ENCODE measurements around the gene PFDN4. TPM values are rescaled to one million over a fixed set of nuclear protein-coding genes. Genes with fewer than 3 reads are reported as not detected.

Gene PFDN4
- total RNA-seq, result 18.9 and 23.5 TPM in 2 replicates
- long read RNA-seq, transcript PFDN4-201 (4 exons, 1,462 nt), result major isoform, 38 of 44 reads
- long read RNA-seq, partial matches to known transcripts, result 4 of 44 reads
- long read RNA-seq, other reads (novel, unspliced or antisense), result 2 of 44 reads

GRCh38 chr20:54207743-54208547 lies at the start of gene PFDN4:
PFDN4 (plus strand) TSS chr20:54208087; CDS start chr20:54208101, 14 bp downstream.
- Mint-ChIP-seq H3K4me1 (ENCODE audit: unreplicated experiment) (peaks cover 32% of the 10 kb centered on the region), H3K27me3 (ENCODE audit: unreplicated experiment) (peaks cover 12% of the 10 kb centered on the region), H3K4me3 (ENCODE audit: unreplicated experiment) (peak within 1 kb of the TSS; percentile 95), H3K27ac (ENCODE audit: unreplicated experiment) (peak within 1 kb of the TSS; percentile 100), H3K36me3 (ENCODE audit: unreplicated experiment) (no peaks in the 10 kb centered on the region), H3K9me3 (ENCODE audit: unreplicated experiment) (no peaks in the 10 kb centered on the region)
- peak; percentile 89 for TF ChIP-seq CTCF (IDR thresholded peaks at IDR 0.05)
- peak; percentile 96 for DNase-seq (ENCODE audit: extremely low spot score, unreplicated experiment)

- DNase-seq (ENCODE audit: extremely low spot score, unreplicated experiment), result no peak
- no peaks in the 10 kb centered on the region for H3K9me3 Mint-ChIP-seq (ENCODE audit: unreplicated experiment)
- no peak for TF ChIP-seq CTCF (IDR thresholded peaks at IDR 0.05)
- no peaks in the 10 kb centered on the region for H3K36me3 Mint-ChIP-seq (ENCODE audit: unreplicated experiment)
- no peaks in the 10 kb centered on the region for H3K4me1 Mint-ChIP-seq (ENCODE audit: unreplicated experiment)
- no peak overlapping the region for H3K4me3 Mint-ChIP-seq (ENCODE audit: unreplicated experiment)
- H3K27me3 Mint-ChIP-seq (ENCODE audit: unreplicated experiment), result peaks cover 34% of the 10 kb centered on the region
- no peak overlapping the region for H3K27ac Mint-ChIP-seq (ENCODE audit: unreplicated experiment)
Observed at GRCh38 chr20:54158226-54158625, 49.7 kb upstream of the PFDN4 start.

GRCh38 chr20:54158856-54159418 lies 49.0 kb upstream of the PFDN4 start:
- no peak overlapping the region for H3K27ac Mint-ChIP-seq (ENCODE audit: unreplicated experiment)
- DNase-seq (ENCODE audit: extremely low spot score, unreplicated experiment), result no peak
- peaks cover 35% of the 10 kb centered on the region for H3K27me3 Mint-ChIP-seq (ENCODE audit: unreplicated experiment)
- H3K9me3 Mint-ChIP-seq (ENCODE audit: unreplicated experiment), result no peaks in the 10 kb centered on the region
- H3K4me1 Mint-ChIP-seq (ENCODE audit: unreplicated experiment), result no peaks in the 10 kb centered on the region
- H3K36me3 Mint-ChIP-seq (ENCODE audit: unreplicated experiment), result no peaks in the 10 kb centered on the region
- no peak overlapping the region for H3K4me3 Mint-ChIP-seq (ENCODE audit: unreplicated experiment)
- no peak for TF ChIP-seq CTCF (IDR thresholded peaks at IDR 0.05)

- TF ChIP-seq CTCF (IDR thresholded peaks at IDR 0.05), result no peak
- DNase-seq (ENCODE audit: extremely low spot score, unreplicated experiment), result no peak
- Mint-ChIP-seq H3K4me3 (ENCODE audit: unreplicated experiment) (no peak overlapping the region), H3K27me3 (ENCODE audit: unreplicated experiment) (peaks cover 37% of the 10 kb centered on the region), H3K36me3 (ENCODE audit: unreplicated experiment) (no peaks in the 10 kb centered on the region), H3K4me1 (ENCODE audit: unreplicated experiment) (no peaks in the 10 kb centered on the region), H3K27ac (ENCODE audit: unreplicated experiment) (no peak overlapping the region), H3K9me3 (ENCODE audit: unreplicated experiment) (no peaks in the 10 kb centered on the region)
Observed at GRCh38 chr20:54160065-54161007, 47.6 kb upstream of the PFDN4 start.

Measured in osteocyte (in vitro differentiated cells).